ENCODE results near the gene P2RX2.

DNA sequence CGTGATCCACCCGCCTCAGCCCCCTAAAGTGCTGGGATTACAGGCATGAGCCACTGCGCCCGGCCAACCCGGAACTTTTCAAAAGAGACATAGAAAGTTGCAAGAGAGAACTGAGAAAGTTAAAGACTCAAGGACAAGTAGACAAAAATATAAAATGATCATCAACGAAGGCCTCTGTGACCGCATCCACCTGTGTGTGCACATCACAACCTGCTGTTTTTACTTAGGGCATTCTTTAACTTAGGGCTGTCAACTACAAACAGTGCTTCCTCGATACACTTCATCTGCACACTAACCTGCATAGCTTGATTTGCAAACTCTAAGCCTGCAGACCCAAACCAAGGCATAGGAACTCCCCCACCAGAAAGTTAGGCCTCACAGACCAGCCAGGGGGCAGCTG, 14.8 kb downstream of the P2RX2 start:
- TF ChIP-seq POLR2A (IDR thresholded peaks at IDR 0.05) (no peak), CTCF (IDR thresholded peaks at IDR 0.05) (no peak), EP300 (IDR thresholded peaks at IDR 0.05) (no peak)
